ENCODE data around the gene WNT7A.

DNA sequence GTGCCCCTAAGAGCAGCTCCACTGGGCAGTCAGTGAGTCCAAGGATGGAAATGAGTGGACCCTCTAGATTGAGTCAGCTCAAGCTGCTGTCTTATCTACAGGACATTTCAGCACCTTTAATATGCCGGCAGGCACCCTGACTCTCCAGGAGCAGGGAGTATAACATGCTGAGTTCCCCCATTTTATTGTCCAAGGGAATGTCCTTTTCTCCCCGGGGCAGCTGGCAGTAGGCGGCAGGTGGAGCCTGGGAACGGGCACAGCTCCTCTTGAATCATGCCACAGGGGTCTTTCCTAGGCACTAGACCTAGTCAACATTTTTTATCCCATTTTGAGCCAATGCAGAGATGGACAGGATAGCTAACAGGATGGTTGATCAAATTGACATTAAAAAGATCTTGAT, 14.8 kb downstream of the WNT7A start:
- TF ChIP-seq EP300 (IDR thresholded peaks at IDR 0.05), result no peak
- no peak for TF ChIP-seq POLR2A (IDR thresholded peaks at IDR 0.05)
- no peak for TF ChIP-seq POLR2AphosphoS5 (IDR thresholded peaks at IDR 0.05)

All from upper lobe of left lung (tissue), 4 donors.